GM23338 (cell line): ENCODE results near the gene SLC44A1. TPM values are rescaled to one million over a fixed set of nuclear protein-coding genes. Genes with fewer than 3 reads are reported as not detected.

Experiments
- ATAC-seq: fragments of 200-7000 bp; cut with Tn5 transposase; 3 replicates; pipeline ENCODE4 v1.9.1; 2020
- DNase-seq: peaks from one replicate; pipeline ENCODE4 v3.0.0-alpha.2; 2015; ENCODE audit warnings: low spot score
- H2AFZ ChIP-seq: fragments of 200-600 bp; sonication (generic); 2 replicates; pipeline ENCODE4 v1.8.0; 2016; ENCODE audit warnings: antibody characterized with exemption, mild to moderate bottlenecking, moderate library complexity
- H3F3A ChIP-seq: fragments of 200-600 bp; sonication (generic); replicated peaks from 2 replicates; pipeline ENCODE4 v1.8.0; 2017; ENCODE audit warnings: antibody characterized with exemption, mixed run types, low read depth
- H3K27ac ChIP-seq: fragments of 200-600 bp; sonication (generic); 2 replicates; pipeline ENCODE4 v1.6.1; 2016; ENCODE audit warnings: low read depth
- H3K27me3 ChIP-seq: fragments of 200-600 bp; sonication (generic); 2 replicates; pipeline ENCODE4 v1.8.0; 2016; ENCODE audit warnings: mild to moderate bottlenecking, mixed run types, moderate library complexity; ENCODE audit not compliant: insufficient read depth
- H3K36me3 ChIP-seq: fragments of 200-600 bp; sonication (generic); 2 replicates; pipeline ENCODE4 v1.8.0; 2016; ENCODE audit warnings: mild to moderate bottlenecking; ENCODE audit not compliant: insufficient read depth
- H3K4me1 ChIP-seq: fragments of 200-600 bp; sonication (generic); 2 replicates; pipeline ENCODE4 v1.8.0; 2016; ENCODE audit warnings: mild to moderate bottlenecking, moderate library complexity; ENCODE audit not compliant: insufficient read depth
- H3K4me2 ChIP-seq: fragments of 200-600 bp; sonication (generic); 2 replicates; pipeline ENCODE4 v1.7.1; 2017; ENCODE audit warnings: mixed run types
- H3K4me3 ChIP-seq: fragments of 200-600 bp; sonication (generic); 2 replicates; pipeline ENCODE4 v1.6.1; 2016; ENCODE audit warnings: mixed run types
- H3K79me2 ChIP-seq: fragments of 200-600 bp; sonication (generic); replicated peaks from 2 replicates; pipeline ENCODE4 v1.8.0; 2017; ENCODE audit warnings: mild to moderate bottlenecking; ENCODE audit not compliant: insufficient read depth
- H3K9me2 ChIP-seq: fragments of 200-600 bp; sonication (generic); 2 replicates; pipeline ENCODE4 v1.8.0; 2017; ENCODE audit not compliant: insufficient read depth
- H4K20me1 ChIP-seq: fragments of 200-600 bp; sonication (generic); replicated peaks from 2 replicates; pipeline ENCODE4 v1.8.0; 2017; ENCODE audit warnings: mild to moderate bottlenecking; ENCODE audit not compliant: insufficient read depth
- H3K27ac Mint-ChIP-seq: 2 replicates; pipeline ENCODE4 v1.8.0; 2020; ENCODE audit warnings: inconsistent platforms, mild to moderate bottlenecking, moderate library complexity, mixed read lengths
- H3K27me3 Mint-ChIP-seq: 3 replicates; pipeline ENCODE4 v1.8.0; 2022; ENCODE audit warnings: low read depth, mild to moderate bottlenecking, moderate library complexity, mixed read lengths, inconsistent platforms; ENCODE audit not compliant: insufficient read depth, poor library complexity
- H3K36me3 Mint-ChIP-seq: 3 replicates; pipeline ENCODE4 v1.8.0; 2021; ENCODE audit warnings: low read depth, mild to moderate bottlenecking, inconsistent platforms, moderate library complexity, mixed read lengths
- H3K4me1 Mint-ChIP-seq: 3 replicates; pipeline ENCODE4 v1.8.0; 2020; ENCODE audit warnings: mild to moderate bottlenecking, inconsistent platforms, mixed read lengths
- H3K4me3 Mint-ChIP-seq: 3 replicates; pipeline ENCODE4 v1.8.0; 2021; ENCODE audit warnings: moderate library complexity, mild to moderate bottlenecking, inconsistent platforms, mixed read lengths
- H3K9me3 Mint-ChIP-seq: 3 replicates; pipeline ENCODE4 v1.8.0; 2020; ENCODE audit warnings: moderate library complexity, mild to moderate bottlenecking, inconsistent platforms, mixed read lengths
- CREB1 ChIP-seq: fragments of 250-450 bp; sonication (Bioruptor Pico); IDR thresholded peaks from 2 replicates; pipeline ENCODE4 v1.5.0; 2020; ENCODE audit warnings: low read depth, mild to moderate bottlenecking, moderate library complexity
- JUNB ChIP-seq: IDR thresholded peaks from one replicate; pipeline ENCODE4 v1.6.1; 2016; ENCODE audit warnings: antibody characterized with exemption; ENCODE audit not compliant: unreplicated experiment
- NANOG ChIP-seq: IDR thresholded peaks from 2 replicates; pipeline ENCODE4 v1.6.1; 2016; ENCODE audit warnings: antibody characterized with exemption, borderline replicate concordance
- POLR2AphosphoS5 ChIP-seq: IDR thresholded peaks from 2 replicates; pipeline ENCODE4 v1.6.1; 2016; ENCODE audit warnings: antibody characterized with exemption, low read depth
- STAT1 ChIP-seq: IDR thresholded peaks from one replicate; pipeline ENCODE4 v1.6.1; 2016; ENCODE audit warnings: antibody characterized with exemption; ENCODE audit not compliant: unreplicated experiment
- ZNF114 ChIP-seq: fragments of 250-450 bp; sonication (Bioruptor Pico); IDR thresholded peaks from 2 replicates; pipeline ENCODE4 v1.5.0; 2020; ENCODE audit warnings: mild to moderate bottlenecking, moderate library complexity
- ZNF462 ChIP-seq: fragments of 250-450 bp; sonication (Bioruptor Pico); IDR thresholded peaks from 2 replicates; pipeline ENCODE4 v1.5.0; 2020; ENCODE audit warnings: mild to moderate bottlenecking, moderate library complexity
- polyA plus RNA-seq: library from polyadenylated mRNA; unstranded; fragments of >200 nt; fragmentation: Nextera tagmentation; extraction: Ambion mirVana; gene quantifications from 2 replicates; pipeline ENCODE4 v1.2.1, GENCODE V29; 2016
- total RNA-seq: library from RNA; depleted of rRNA; stranded (reverse); fragments of >200 nt; shearing (Covaris generic); gene quantifications from 2 replicates; pipeline ENCODE4 v1.2.3, GENCODE V29; 2014

SLC44A1 gene
- total and polyA plus RNA-seq, 2 experiments from 2014 or later: 14.9 to 75.0 TPM

GRCh38 chr9:105415662-105415980, 171.2 kb downstream of the SLC44A1 start:
- H3K4me3 Mint-ChIP-seq: no peak overlapping the region
- ATAC-seq (no peak), DNase-seq (no peak)
- Histone ChIP-seq H3K4me2 (no peak overlapping the region), H3F3A (no peaks in the 10 kb centered on the region), H3K4me3 (no peak overlapping the region), H3K27me3 (peaks cover 7% of the 10 kb centered on the region; the same call in 1 of the 2 replicates), H3K9me2 (no peaks in the 10 kb centered on the region), H3K27ac (no peak overlapping the region), H2AFZ (no peak overlapping the region), H3K36me3 (no peaks in the 10 kb centered on the region), H3K79me2 (no peaks in the 10 kb centered on the region), H4K20me1 (no peaks in the 10 kb centered on the region), H3K4me1 (no peaks in the 10 kb centered on the region; the same call in 1 of the 2 replicates)
- peaks cover 10% of the 10 kb centered on the region; the same call in 2 of the 3 replicates for H3K36me3 Mint-ChIP-seq
- TF ChIP-seq STAT1 (no peak), NANOG (peak; percentile 41; the same call in 1 of the 2 replicates)
- peaks cover 19% of the 10 kb centered on the region; the same call in 2 of the 3 replicates for H3K4me1 Mint-ChIP-seq
- H3K9me3 Mint-ChIP-seq: peaks cover 8% of the 10 kb centered on the region; the same call in 2 of the 3 replicates
- no peak overlapping the region for H3K27ac Mint-ChIP-seq
- no peaks in the 10 kb centered on the region for H3K27me3 Mint-ChIP-seq

GRCh38 chr9:105416840-105417239, 172.4 kb downstream of the SLC44A1 start:
- no peak overlapping the region for H3K27ac ChIP-seq
- no peaks in the 10 kb centered on the region for H3K9me2 ChIP-seq
- H3K36me3 ChIP-seq: no peaks in the 10 kb centered on the region
- TF ChIP-seq STAT1 (no peak), CREB1 (CRISPR knock-in tag) (no peak), POLR2AphosphoS5 (no peak), JUNB (no peak), ZNF462 (no peak), ZNF114 (no peak)
- ATAC-seq (no peak), DNase-seq (no peak)
- Mint-ChIP-seq H3K4me1 (peaks cover 19% of the 10 kb centered on the region; the same call in 2 of the 3 replicates), H3K4me3 (no peak overlapping the region), H3K36me3 (peaks cover 4% of the 10 kb centered on the region; the same call in 2 of the 3 replicates), H3K9me3 (peaks cover 5% of the 10 kb centered on the region; the same call in 2 of the 3 replicates), H3K27me3 (no peaks in the 10 kb centered on the region), H3K27ac (no peak overlapping the region)
- H3K27me3 ChIP-seq: peaks cover 7% of the 10 kb centered on the region; the same call in 1 of the 2 replicates
- no peaks in the 10 kb centered on the region for H4K20me1 ChIP-seq
- no peak overlapping the region for H2AFZ ChIP-seq
- no peaks in the 10 kb centered on the region; the same call in 1 of the 2 replicates for H3K4me1 ChIP-seq
- H3K4me2 ChIP-seq: no peak overlapping the region
- no peaks in the 10 kb centered on the region for H3K79me2 ChIP-seq
- no peaks in the 10 kb centered on the region for H3F3A ChIP-seq
- H3K4me3 ChIP-seq: no peak overlapping the region
